HEK293 (cell line): ENCODE measurements around the gene ELMO1.

Source experiments
- CTCF ChIA-PET: fragments of 350-600 bp; formaldehyde crosslinking; extraction: SDS; loops from one replicate; lab custom pipeline; 2021; ENCODE audit warnings: antibody characterized with exemption; lab: Yijun Ruan, JAX
- POLR2A ChIA-PET: fragments of 300-600 bp; formaldehyde crosslinking; extraction: SDS; loops from one replicate; lab custom pipeline; 2020; ENCODE audit warnings: antibody characterized with exemption, inconsistent platforms; lab: Yijun Ruan, JAX
- H3K27ac ChIP-seq: fragments of 200-500 bp; sonication (Bioruptor generic); 2 replicates; pipeline ENCODE4 v1.5.1; 2014; ENCODE audit warnings: low read depth, low read length, control low read depth, inconsistent platforms; ENCODE audit errors: extremely low read depth
- H3K36me3 ChIP-seq, 2 experiments: fragments of 200-500 bp in 1 of 2; sonication (Bioruptor generic) in 1 of 2; 1 replicate in 1 of 2; 2 replicates in 1 of 2; pipeline ENCODE4 v1.5.1; 2014 to 2017; ENCODE audit warnings: inconsistent platforms in 2 of 2, low read length in 2 of 2; ENCODE audit not compliant: control insufficient read depth in 2 of 2, insufficient read depth in 1 of 2
- H3K4me1 ChIP-seq: fragments of 200-500 bp; sonication (Bioruptor generic); 2 replicates; pipeline ENCODE4 v1.5.1; 2014; ENCODE audit warnings: mild to moderate bottlenecking, low read length, inconsistent platforms; ENCODE audit not compliant: control insufficient read depth, insufficient read depth
- H3K4me3 ChIP-seq: 2 replicates; pipeline ENCODE4 v1.5.1; 2011; ENCODE audit warnings: low read depth, mild to moderate bottlenecking, control low read depth, low read length, moderate library complexity
- H3K9me3 ChIP-seq: fragments of 200-500 bp; sonication (Bioruptor generic); 2 replicates; pipeline ENCODE4 v1.5.1; 2014; ENCODE audit warnings: low read depth, low read length, inconsistent platforms; ENCODE audit not compliant: control insufficient read depth, insufficient read depth
- ZBTB1 ChIP-seq: fragments of 450-650 bp; formaldehyde crosslinking; IDR thresholded peaks from 2 replicates; pipeline ENCODE4 v1.5.1; 2016; ENCODE audit warnings: missing biosample characterization, missing genetic modification characterization
- ZFP3 ChIP-seq: fragments of 450-650 bp; formaldehyde crosslinking; IDR thresholded peaks from 2 replicates; pipeline ENCODE4 v1.5.1; 2016; ENCODE audit warnings: low read depth, missing biosample characterization, missing genetic modification characterization
- ZNF169 ChIP-seq: fragments of 450-650 bp; formaldehyde crosslinking; IDR thresholded peaks from 2 replicates; pipeline ENCODE4 v1.5.1; 2016; ENCODE audit warnings: missing biosample characterization, missing genetic modification characterization
- ZNF184 ChIP-seq: fragments of 450-650 bp; IDR thresholded peaks from 2 replicates; pipeline ENCODE4 v1.5.1; 2018; ENCODE audit warnings: missing biosample characterization, mild to moderate bottlenecking, missing genetic modification characterization
- ZNF211 ChIP-seq: fragments of 450-650 bp; formaldehyde crosslinking; IDR thresholded peaks from 2 replicates; pipeline ENCODE4 v1.5.1; 2016; ENCODE audit warnings: low read depth, missing biosample characterization, missing genetic modification characterization
- ZNF670 ChIP-seq: fragments of 450-650 bp; formaldehyde crosslinking; IDR thresholded peaks from 2 replicates; pipeline ENCODE4 v1.5.1; 2016; ENCODE audit warnings: missing biosample characterization, missing genetic modification characterization, low read depth
- ZNF76 ChIP-seq: fragments of 450-650 bp; formaldehyde crosslinking; IDR thresholded peaks from 2 replicates; pipeline ENCODE4; 2016; ENCODE audit warnings: low read depth, missing biosample characterization, missing genetic modification characterization, borderline replicate concordance
- ZNF785 ChIP-seq: fragments of 450-650 bp; formaldehyde crosslinking; IDR thresholded peaks from 2 replicates; pipeline ENCODE4 v1.5.1; 2016; ENCODE audit warnings: missing biosample characterization, missing genetic modification characterization
- TF ChIP-seq, protein P1 (sequence below): fragments of 450-650 bp; formaldehyde crosslinking; optimal IDR thresholded peaks from 2 replicates; pipeline ENCODE3; 2016; ENCODE audit warnings: missing biosample characterization, mild to moderate bottlenecking, missing genetic modification characterization
- TF ChIP-seq, protein P2 (sequence below): fragments of 450-650 bp; formaldehyde crosslinking; IDR thresholded peaks from 2 replicates; pipeline ENCODE4 v1.5.1; 2016; ENCODE audit warnings: missing biosample characterization, missing genetic modification characterization
- TF ChIP-seq, protein P3 (sequence below): fragments of 450-650 bp; formaldehyde crosslinking; IDR thresholded peaks from 2 replicates; pipeline ENCODE4 v1.5.1; 2016; ENCODE audit warnings: missing biosample characterization, missing genetic modification characterization, low read depth
- TF ChIP-seq, protein P4 (sequence below): fragments of 450-650 bp; formaldehyde crosslinking; IDR thresholded peaks from 2 replicates; pipeline ENCODE4; 2016; ENCODE audit warnings: missing biosample characterization, missing genetic modification characterization
- TF ChIP-seq, protein P5 (sequence below): IDR thresholded peaks from 2 replicates; pipeline ENCODE4 v1.6.1; 2011; ENCODE audit warnings: mild to moderate bottlenecking, low read depth, low read length, borderline replicate concordance
- TF ChIP-seq, protein P6 (sequence below): fragments of 450-650 bp; formaldehyde crosslinking; IDR thresholded peaks from 2 replicates; pipeline ENCODE4 v1.5.1; 2016; ENCODE audit warnings: missing biosample characterization, missing genetic modification characterization
- TF ChIP-seq, protein P7 (sequence below): fragments of 450-650 bp; formaldehyde crosslinking; IDR thresholded peaks from 2 replicates; pipeline ENCODE4 v1.5.1; 2017; ENCODE audit warnings: missing biosample characterization, missing genetic modification characterization
- TF ChIP-seq, protein P8 (sequence below): fragments of 450-650 bp; formaldehyde crosslinking; IDR thresholded peaks from 2 replicates; pipeline ENCODE4 v1.5.1; 2017; ENCODE audit warnings: missing biosample characterization, missing genetic modification characterization

Gene ELMO1

DNA sequence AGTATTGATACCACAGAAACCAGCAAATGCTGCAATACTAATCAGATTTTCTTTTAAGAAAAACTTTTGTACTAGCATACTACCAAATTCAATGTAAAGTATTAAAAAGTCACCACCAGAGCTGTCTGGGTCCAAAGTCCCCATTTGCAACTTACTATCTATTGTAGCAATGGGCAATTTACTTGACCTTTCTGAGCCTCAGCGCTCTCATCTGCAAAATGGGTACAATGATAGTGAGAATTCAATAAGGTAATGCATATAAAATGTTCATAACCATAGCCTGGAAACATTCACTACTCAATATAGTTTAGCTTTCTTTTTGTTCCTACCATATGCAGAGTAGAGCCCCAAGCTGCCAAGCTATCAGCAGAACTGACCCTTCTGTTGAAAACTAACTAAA lies 337.2 kb downstream of the ELMO1 start:
- Histone ChIP-seq H3K4me3 (no peak overlapping the region), H3K27ac (no peak overlapping the region), H3K4me1 (no peaks in the 10 kb centered on the region), H3K36me3 (no peaks in the 10 kb centered on the region), H3K9me3 (no peaks in the 10 kb centered on the region)
- ChIA-PET POLR2A (no interaction called here), CTCF (interaction anchor here (0.7 kb wide), 1 partner anchor 144 kb away, joined by 4 read pairs; no protein-coding TSS in a partner anchor)
- TF ChIP-seq ZNF184 (no peak), ZNF169 (tag by site-specific recombination) (no peak), ZNF211 (tag by site-specific recombination) (no peak), ZBTB1 (tag by site-specific recombination) (no peak), ZFP3 (tag by site-specific recombination) (no peak), ZNF785 (tag by site-specific recombination) (no peak), ZNF670 (tag by site-specific recombination) (no peak), ZNF76 (tag by site-specific recombination) (no peak)
- TF ChIP-seq, protein P1, sequence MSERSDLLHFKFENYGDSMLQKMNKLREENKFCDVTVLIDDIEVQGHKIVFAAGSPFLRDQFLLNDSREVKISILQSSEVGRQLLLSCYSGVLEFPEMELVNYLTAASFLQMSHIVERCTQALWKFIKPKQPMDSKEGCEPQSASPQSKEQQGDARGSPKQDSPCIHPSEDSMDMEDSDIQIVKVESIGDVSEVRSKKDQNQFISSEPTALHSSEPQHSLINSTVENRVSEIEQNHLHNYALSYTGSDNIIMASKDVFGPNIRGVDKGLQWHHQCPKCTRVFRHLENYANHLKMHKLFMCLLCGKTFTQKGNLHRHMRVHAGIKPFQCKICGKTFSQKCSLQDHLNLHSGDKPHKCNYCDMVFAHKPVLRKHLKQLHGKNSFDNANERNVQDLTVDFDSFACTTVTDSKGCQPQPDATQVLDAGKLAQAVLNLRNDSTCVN (tag by site-specific recombination) = no peak
- TF ChIP-seq, protein P2, sequence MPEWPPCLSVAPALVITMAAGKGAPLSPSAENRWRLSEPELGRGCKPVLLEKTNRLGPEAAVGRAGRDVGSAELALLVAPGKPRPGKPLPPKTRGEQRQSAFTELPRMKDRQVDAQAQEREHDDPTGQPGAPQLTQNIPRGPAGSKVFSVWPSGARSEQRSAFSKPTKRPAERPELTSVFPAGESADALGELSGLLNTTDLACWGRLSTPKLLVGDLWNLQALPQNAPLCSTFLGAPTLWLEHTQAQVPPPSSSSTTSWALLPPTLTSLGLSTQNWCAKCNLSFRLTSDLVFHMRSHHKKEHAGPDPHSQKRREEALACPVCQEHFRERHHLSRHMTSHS (tag by site-specific recombination) = no peak
- TF ChIP-seq, protein P3, sequence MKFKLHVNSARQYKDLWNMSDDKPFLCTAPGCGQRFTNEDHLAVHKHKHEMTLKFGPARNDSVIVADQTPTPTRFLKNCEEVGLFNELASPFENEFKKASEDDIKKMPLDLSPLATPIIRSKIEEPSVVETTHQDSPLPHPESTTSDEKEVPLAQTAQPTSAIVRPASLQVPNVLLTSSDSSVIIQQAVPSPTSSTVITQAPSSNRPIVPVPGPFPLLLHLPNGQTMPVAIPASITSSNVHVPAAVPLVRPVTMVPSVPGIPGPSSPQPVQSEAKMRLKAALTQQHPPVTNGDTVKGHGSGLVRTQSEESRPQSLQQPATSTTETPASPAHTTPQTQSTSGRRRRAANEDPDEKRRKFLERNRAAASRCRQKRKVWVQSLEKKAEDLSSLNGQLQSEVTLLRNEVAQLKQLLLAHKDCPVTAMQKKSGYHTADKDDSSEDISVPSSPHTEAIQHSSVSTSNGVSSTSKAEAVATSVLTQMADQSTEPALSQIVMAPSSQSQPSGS (tag by site-specific recombination) = no peak
- TF ChIP-seq, protein P4, sequence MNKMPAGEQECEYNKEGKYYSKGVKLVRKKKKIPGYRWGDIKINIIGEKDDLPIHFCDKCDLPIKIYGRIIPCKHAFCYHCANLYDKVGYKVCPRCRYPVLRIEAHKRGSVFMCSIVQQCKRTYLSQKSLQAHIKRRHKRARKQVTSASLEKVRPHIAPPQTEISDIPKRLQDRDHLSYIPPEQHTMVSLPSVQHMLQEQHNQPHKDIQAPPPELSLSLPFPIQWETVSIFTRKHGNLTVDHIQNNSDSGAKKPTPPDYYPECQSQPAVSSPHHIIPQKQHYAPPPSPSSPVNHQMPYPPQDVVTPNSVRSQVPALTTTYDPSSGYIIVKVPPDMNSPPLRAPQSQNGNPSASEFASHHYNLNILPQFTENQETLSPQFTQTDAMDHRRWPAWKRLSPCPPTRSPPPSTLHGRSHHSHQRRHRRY (tag by site-specific recombination) = no peak
- TF ChIP-seq, protein P5, sequence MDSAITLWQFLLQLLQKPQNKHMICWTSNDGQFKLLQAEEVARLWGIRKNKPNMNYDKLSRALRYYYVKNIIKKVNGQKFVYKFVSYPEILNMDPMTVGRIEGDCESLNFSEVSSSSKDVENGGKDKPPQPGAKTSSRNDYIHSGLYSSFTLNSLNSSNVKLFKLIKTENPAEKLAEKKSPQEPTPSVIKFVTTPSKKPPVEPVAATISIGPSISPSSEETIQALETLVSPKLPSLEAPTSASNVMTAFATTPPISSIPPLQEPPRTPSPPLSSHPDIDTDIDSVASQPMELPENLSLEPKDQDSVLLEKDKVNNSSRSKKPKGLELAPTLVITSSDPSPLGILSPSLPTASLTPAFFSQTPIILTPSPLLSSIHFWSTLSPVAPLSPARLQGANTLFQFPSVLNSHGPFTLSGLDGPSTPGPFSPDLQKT = no peak
- TF ChIP-seq, protein P6, sequence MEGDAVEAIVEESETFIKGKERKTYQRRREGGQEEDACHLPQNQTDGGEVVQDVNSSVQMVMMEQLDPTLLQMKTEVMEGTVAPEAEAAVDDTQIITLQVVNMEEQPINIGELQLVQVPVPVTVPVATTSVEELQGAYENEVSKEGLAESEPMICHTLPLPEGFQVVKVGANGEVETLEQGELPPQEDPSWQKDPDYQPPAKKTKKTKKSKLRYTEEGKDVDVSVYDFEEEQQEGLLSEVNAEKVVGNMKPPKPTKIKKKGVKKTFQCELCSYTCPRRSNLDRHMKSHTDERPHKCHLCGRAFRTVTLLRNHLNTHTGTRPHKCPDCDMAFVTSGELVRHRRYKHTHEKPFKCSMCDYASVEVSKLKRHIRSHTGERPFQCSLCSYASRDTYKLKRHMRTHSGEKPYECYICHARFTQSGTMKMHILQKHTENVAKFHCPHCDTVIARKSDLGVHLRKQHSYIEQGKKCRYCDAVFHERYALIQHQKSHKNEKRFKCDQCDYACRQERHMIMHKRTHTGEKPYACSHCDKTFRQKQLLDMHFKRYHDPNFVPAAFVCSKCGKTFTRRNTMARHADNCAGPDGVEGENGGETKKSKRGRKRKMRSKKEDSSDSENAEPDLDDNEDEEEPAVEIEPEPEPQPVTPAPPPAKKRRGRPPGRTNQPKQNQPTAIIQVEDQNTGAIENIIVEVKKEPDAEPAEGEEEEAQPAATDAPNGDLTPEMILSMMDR (tag by site-specific recombination) = no peak
- TF ChIP-seq, protein P7, sequence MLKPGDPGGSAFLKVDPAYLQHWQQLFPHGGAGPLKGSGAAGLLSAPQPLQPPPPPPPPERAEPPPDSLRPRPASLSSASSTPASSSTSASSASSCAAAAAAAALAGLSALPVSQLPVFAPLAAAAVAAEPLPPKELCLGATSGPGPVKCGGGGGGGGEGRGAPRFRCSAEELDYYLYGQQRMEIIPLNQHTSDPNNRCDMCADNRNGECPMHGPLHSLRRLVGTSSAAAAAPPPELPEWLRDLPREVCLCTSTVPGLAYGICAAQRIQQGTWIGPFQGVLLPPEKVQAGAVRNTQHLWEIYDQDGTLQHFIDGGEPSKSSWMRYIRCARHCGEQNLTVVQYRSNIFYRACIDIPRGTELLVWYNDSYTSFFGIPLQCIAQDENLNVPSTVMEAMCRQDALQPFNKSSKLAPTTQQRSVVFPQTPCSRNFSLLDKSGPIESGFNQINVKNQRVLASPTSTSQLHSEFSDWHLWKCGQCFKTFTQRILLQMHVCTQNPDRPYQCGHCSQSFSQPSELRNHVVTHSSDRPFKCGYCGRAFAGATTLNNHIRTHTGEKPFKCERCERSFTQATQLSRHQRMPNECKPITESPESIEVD (tag by site-specific recombination) = no peak
- TF ChIP-seq, protein P8, sequence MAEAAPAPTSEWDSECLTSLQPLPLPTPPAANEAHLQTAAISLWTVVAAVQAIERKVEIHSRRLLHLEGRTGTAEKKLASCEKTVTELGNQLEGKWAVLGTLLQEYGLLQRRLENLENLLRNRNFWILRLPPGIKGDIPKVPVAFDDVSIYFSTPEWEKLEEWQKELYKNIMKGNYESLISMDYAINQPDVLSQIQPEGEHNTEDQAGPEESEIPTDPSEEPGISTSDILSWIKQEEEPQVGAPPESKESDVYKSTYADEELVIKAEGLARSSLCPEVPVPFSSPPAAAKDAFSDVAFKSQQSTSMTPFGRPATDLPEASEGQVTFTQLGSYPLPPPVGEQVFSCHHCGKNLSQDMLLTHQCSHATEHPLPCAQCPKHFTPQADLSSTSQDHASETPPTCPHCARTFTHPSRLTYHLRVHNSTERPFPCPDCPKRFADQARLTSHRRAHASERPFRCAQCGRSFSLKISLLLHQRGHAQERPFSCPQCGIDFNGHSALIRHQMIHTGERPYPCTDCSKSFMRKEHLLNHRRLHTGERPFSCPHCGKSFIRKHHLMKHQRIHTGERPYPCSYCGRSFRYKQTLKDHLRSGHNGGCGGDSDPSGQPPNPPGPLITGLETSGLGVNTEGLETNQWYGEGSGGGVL (tag by site-specific recombination) = no peak
